Activated CD4-positive, alpha-beta T cell treated with anti-CD3 and anti-CD28 coated beads for 36 hours (primary cell): ENCODE measurements around the gene OR6K2. TPM values are rescaled to one million over a fixed set of nuclear protein-coding genes. Genes with fewer than 3 reads are reported as not detected.
"Not testable (repeated sequence)": the region's sequence is repeated elsewhere in the genome, so short reads cannot be mapped to it uniquely, and the experiment has no call there.

Experiments
- ATAC-seq: fragments of 200-7000 bp; cut with Tn5 transposase; one replicate; pipeline ENCODE4 v1.10.0; 2021; ENCODE audit warnings: mild to moderate bottlenecking, moderate library complexity
- CTCF ChIA-PET: fragments of 350-600 bp; sonication (Branson Sonifier 250); formaldehyde crosslinking; loops from one replicate; lab custom pipeline; 2021; ENCODE audit warnings: antibody characterized with exemption; lab: Charles Lee
- POLR2A ChIA-PET: fragments of 350-600 bp; sonication (Branson Sonifier 250); formaldehyde crosslinking; loops from one replicate; lab custom pipeline; 2021; ENCODE audit warnings: antibody characterized with exemption, inconsistent platforms; lab: Charles Lee
- DNase-seq: peaks from one replicate; pipeline ENCODE4 v3.0.0-alpha.2; 2020
- H3K27ac Mint-ChIP-seq: one replicate; pipeline ENCODE4 v1.8.0; 2021; ENCODE audit warnings: mixed read lengths
- H3K27me3 Mint-ChIP-seq: one replicate; pipeline ENCODE4 v1.8.0; 2021; ENCODE audit warnings: mixed read lengths
- H3K36me3 Mint-ChIP-seq: one replicate; pipeline ENCODE4 v1.8.0; 2021; ENCODE audit warnings: low read depth, mixed read lengths
- H3K4me1 Mint-ChIP-seq: one replicate; pipeline ENCODE4 v1.8.0; 2021; ENCODE audit warnings: mixed read lengths
- H3K4me3 Mint-ChIP-seq: one replicate; pipeline ENCODE4 v1.8.0; 2021; ENCODE audit warnings: mild to moderate bottlenecking, moderate library complexity, mixed read lengths
- H3K9me3 Mint-ChIP-seq: one replicate; pipeline ENCODE4 v1.8.0; 2021; ENCODE audit warnings: low read depth, mixed read lengths
- intact Hi-C, 2 experiments: fragments of 100-400 bp; cut with DNase I in 1 of 2; cut with micrococcal nuclease in 1 of 2; formaldehyde crosslinking; loops; one replicate each; pipeline versions ENCODE4 v1.14.2 to v1.15.1; 2022 to 2024; cut with DNase I, micrococcal nuclease
- total RNA-seq, 2 experiments: library from RNA; stranded (reverse); gene quantifications; one replicate each; pipeline ENCODE4 v1.2.3, GENCODE V29; 2021

Gene OR6K2
- total RNA-seq, 2 experiments from 2014 or later, result not detected

DNA sequence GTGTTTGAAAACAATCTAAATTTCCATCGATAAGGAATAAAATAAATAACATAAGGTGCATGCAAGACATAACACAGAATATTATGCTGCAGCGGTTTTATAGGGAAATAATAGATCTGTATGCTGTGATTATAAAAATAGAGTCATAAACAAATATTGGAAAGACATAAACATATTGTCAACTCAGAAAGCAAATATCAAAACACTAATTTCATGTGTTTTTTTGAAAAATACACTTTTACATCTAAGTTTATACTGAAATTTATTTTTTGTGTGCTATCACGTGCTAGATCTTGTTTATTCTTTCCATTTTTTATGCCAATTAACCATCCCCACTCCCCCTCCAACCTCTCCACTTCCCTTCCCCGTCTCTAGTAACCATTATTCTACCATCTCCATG, 10.6 kb upstream of the OR6K2 start:
- Mint-ChIP-seq H3K9me3 (no peaks in the 10 kb centered on the region), H3K4me3 (no peak overlapping the region), H3K4me1 (no peaks in the 10 kb centered on the region), H3K27me3 (peaks cover 19% of the 10 kb centered on the region), H3K27ac (no peak overlapping the region), H3K36me3 (no peaks in the 10 kb centered on the region)
- intact Hi-C loops, result no loop called here
- DNase-seq (no peak), ATAC-seq (no peak)
- CTCF ChIA-PET, result no interaction called here
- POLR2A ChIA-PET, result no interaction called here

GRCh38 chr1:158706096-158706495, 5.6 kb upstream of the OR6K2 start:
- H3K9me3 Mint-ChIP-seq, result no peaks in the 10 kb centered on the region
- POLR2A ChIA-PET, result no interaction called here
- no peak overlapping the region for H3K4me3 Mint-ChIP-seq
- H3K4me1 Mint-ChIP-seq, result no peaks in the 10 kb centered on the region
- no peak for ATAC-seq
- no peak for DNase-seq
- no peaks in the 10 kb centered on the region for H3K36me3 Mint-ChIP-seq
- intact Hi-C loops, result no loop called here
- CTCF ChIA-PET, result no interaction called here
- H3K27ac Mint-ChIP-seq, result no peak overlapping the region
- H3K27me3 Mint-ChIP-seq, result peaks cover 5% of the 10 kb centered on the region

DNA sequence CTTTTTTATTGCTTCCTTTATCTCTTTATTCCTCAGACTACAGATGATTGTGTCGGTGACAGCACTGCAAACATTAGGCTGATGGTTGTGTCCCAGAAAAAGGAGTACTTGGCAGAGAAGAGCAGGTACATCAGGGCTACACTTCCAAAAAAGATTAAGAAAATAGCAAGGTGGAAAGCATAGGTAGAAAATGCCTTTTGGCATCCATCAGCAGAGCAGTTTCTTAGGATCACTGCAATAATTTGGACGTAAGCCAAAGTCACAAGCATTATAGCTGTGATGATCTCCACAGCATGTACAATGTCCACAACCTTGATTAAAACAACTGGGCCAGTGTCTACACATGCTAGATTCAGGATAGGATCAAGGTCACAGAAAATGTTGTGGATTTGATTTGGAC, 5.9 kb downstream of the OR6K2 start:
- no peak for ATAC-seq
- POLR2A ChIA-PET, result no interaction called here
- no peak for DNase-seq
- no peaks in the 10 kb centered on the region for H3K36me3 Mint-ChIP-seq
- no peak overlapping the region for H3K27ac Mint-ChIP-seq
- H3K4me3 Mint-ChIP-seq, result no peak overlapping the region
- intact Hi-C loops, result no loop called here
- H3K27me3 Mint-ChIP-seq, result peaks cover 7% of the 10 kb centered on the region
- H3K9me3 Mint-ChIP-seq, result no peaks in the 10 kb centered on the region
- CTCF ChIA-PET, result no interaction called here
- H3K4me1 Mint-ChIP-seq, result no peaks in the 10 kb centered on the region

DNA sequence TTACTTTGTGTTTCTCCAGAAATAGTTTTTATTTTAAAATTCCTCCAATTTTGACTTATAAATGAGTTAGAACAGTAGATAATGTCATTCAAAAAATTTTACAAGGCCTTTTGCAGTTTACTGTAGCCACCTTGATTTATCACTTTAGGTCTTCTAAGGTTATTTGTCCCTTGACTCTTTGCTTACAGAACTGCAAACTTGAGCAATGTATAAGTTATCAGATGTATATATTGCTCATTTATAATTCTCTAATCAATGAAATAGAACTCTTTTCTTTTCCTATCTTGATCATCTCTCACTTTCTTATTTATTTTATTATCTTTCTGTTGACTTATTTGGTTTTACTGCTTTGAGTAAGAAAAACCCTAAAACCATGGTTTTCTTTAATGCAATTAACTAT, 8.1 kb downstream of the OR6K2 start:
- ATAC-seq, result no peak
- no peaks in the 10 kb centered on the region for H3K4me1 Mint-ChIP-seq
- intact Hi-C loops, result no loop called here
- peaks cover 8% of the 10 kb centered on the region for H3K27me3 Mint-ChIP-seq
- H3K9me3 Mint-ChIP-seq, result peaks cover 2% of the 10 kb centered on the region
- H3K27ac Mint-ChIP-seq, result no peak overlapping the region
- H3K36me3 Mint-ChIP-seq, result no peaks in the 10 kb centered on the region
- DNase-seq, result no peak
- POLR2A ChIA-PET, result no interaction called here
- no peak overlapping the region for H3K4me3 Mint-ChIP-seq
- CTCF ChIA-PET, result no interaction called here

DNA sequence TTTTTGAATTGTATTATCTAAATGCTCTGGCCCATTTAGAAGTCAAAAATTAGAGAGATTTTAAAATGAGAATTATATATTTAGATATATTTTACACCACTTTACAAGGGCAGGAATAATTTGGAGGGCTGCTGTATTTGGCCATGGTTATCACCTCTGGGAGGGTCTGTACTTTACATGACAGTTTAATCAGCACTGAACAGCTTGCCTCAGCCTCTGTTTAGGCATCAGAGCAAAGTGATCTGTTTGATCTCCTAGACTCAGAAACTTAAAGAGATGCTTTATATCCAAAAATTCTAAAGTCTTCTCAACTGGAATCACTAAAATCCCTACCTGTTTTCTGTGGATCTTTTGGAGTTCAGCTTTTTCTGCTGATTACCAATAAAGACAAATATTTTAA, 8.5 kb downstream of the OR6K2 start:
- ATAC-seq (no peak), DNase-seq (no peak)
- Mint-ChIP-seq H3K4me1 (no peaks in the 10 kb centered on the region), H3K27me3 (peaks cover 10% of the 10 kb centered on the region), H3K4me3 (no peak overlapping the region), H3K9me3 (peaks cover 2% of the 10 kb centered on the region), H3K36me3 (no peaks in the 10 kb centered on the region), H3K27ac (no peak overlapping the region)
- POLR2A ChIA-PET, result no interaction called here
- CTCF ChIA-PET, result no interaction called here
- intact Hi-C loops, result no loop called here

GRCh38 chr1:158691149-158691548, 9.3 kb downstream of the OR6K2 start:
- POLR2A ChIA-PET, H3K36me3 Mint-ChIP-seq, intact Hi-C loops, H3K4me1 Mint-ChIP-seq, H3K9me3 Mint-ChIP-seq, H3K27ac Mint-ChIP-seq, ATAC-seq, DNase-seq, CTCF ChIA-PET, H3K4me3 Mint-ChIP-seq: not testable (repeated sequence)
- peaks cover 10% of the 10 kb centered on the region for H3K27me3 Mint-ChIP-seq

DNA sequence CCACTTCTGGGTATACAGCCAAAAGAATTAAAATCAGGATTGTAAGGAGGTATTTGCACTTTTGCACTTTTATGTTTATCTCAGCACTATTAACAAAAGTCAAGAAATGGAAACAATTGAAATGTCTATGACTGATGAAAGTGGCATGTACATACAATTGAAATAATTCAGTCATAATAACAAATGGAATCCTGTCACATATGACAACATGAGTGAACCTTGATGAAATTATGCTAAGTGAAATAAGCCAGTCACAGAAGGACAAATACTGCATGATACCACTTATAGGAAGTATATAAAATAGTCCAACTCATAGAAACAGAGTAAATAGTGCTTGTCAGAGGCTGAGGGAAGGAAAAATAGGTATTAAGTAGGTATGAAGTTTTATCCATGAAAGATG, 10.6 kb downstream of the OR6K2 start:
- ATAC-seq, result no peak
- ChIA-PET CTCF (interaction anchor here (0.7 kb wide), 1 partner anchor 207 kb away, joined by 3 read pairs; no protein-coding TSS in a partner anchor), POLR2A (no interaction called here)

DNA sequence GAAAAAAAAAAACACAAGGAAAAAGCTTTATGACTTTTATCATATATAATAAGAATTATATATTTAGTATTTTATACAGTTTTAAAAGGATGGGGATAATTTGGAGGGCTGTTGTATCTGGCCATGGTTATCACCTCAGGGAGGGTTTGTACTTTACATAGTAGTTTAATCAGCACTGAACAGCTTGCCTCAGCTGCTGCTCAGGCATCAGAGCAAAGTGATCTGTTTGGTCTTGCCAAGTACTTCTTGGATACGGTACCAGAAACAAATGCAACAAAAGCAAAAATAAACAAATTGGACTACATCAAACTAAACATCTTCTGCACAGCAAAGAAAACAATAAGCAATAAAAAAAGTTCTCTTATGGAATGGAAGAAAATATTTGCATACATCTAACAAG, 11.3 kb downstream of the OR6K2 start:
- no peaks in the 10 kb centered on the region for H3K4me1 Mint-ChIP-seq
- no peak for ATAC-seq
- H3K27me3 Mint-ChIP-seq, result peaks cover 11% of the 10 kb centered on the region
- H3K27ac Mint-ChIP-seq, result no peak overlapping the region
- CTCF ChIA-PET, result interaction anchor here (0.7 kb wide), 1 partner anchor 206 kb away, joined by 3 read pairs; no protein-coding TSS in a partner anchor
- H3K9me3 Mint-ChIP-seq, result peaks cover 2% of the 10 kb centered on the region
- POLR2A ChIA-PET, result no interaction called here
- no peak overlapping the region for H3K4me3 Mint-ChIP-seq
- no peak for DNase-seq
- intact Hi-C loops, result no loop called here
- no peaks in the 10 kb centered on the region for H3K36me3 Mint-ChIP-seq

More for the DNA sequence above, 10.6 kb downstream of the OR6K2 start:
- intact Hi-C loops, result no loop called here
- H3K36me3 Mint-ChIP-seq, result no peaks in the 10 kb centered on the region
- H3K4me1 Mint-ChIP-seq, result no peaks in the 10 kb centered on the region
- H3K27ac Mint-ChIP-seq, result no peak overlapping the region
- no peak for DNase-seq
- H3K27me3 Mint-ChIP-seq, result peaks cover 10% of the 10 kb centered on the region
- no peak overlapping the region for H3K4me3 Mint-ChIP-seq
- peaks cover 2% of the 10 kb centered on the region for H3K9me3 Mint-ChIP-seq

DNA sequence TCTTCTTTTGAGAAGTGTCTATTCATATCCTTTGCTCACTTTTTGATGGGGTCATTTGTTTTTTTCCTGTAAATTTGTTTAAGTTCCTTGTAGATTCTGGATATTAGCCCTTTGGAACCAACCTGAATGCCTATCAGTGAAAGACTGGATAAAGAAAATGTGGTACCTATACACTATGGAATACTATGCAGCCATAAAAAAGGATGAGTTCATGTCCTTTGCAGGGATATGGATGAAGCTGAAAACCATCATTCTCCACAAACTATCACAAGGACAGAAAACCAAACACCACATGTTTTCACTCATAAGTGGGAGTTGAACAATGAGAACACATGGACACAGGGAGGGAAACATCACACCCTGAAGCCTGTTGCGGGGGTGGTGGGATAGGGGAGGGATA, 12.1 kb downstream of the OR6K2 start:
- POLR2A ChIA-PET, H3K4me1 Mint-ChIP-seq, CTCF ChIA-PET, DNase-seq, H3K27ac Mint-ChIP-seq, H3K9me3 Mint-ChIP-seq, intact Hi-C loops, ATAC-seq, H3K36me3 Mint-ChIP-seq, H3K4me3 Mint-ChIP-seq: not testable (repeated sequence)
- peaks cover 12% of the 10 kb centered on the region for H3K27me3 Mint-ChIP-seq

DNA sequence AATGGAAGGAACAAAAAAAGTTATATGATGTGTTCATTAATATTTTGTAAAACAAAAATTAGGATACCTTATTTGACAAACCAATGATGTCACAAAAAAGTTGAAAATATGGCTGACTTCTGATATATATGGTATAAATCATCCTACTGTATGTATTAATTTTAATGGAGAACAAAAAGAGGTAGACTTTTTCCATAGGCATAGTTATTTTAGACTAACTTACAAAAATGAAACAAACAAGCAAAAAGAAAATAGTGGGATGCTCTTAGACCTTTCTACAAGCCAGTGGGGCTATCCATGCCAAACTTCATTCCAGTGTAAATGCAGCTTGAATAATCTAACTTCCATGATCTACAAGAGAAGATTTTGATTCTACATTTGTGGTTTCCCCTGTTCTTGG, 13.4 kb downstream of the OR6K2 start:
- Mint-ChIP-seq H3K36me3 (no peaks in the 10 kb centered on the region), H3K27me3 (peaks cover 18% of the 10 kb centered on the region), H3K4me3 (no peak overlapping the region), H3K4me1 (no peaks in the 10 kb centered on the region), H3K9me3 (peaks cover 2% of the 10 kb centered on the region), H3K27ac (no peak overlapping the region)
- intact Hi-C loops, result no loop called here
- no peak for ATAC-seq
- ChIA-PET CTCF (no interaction called here), POLR2A (no interaction called here)
- DNase-seq, result no peak

GRCh38 chr1:158686111-158687009, 14.1 kb downstream of the OR6K2 start, which contains the start of gene SPTA1:
Gene SPTA1 (minus strand): TSS chr1:158686715. CDS start chr1:158686517, 198 bp downstream.
- DNase-seq (peak; percentile 6), ATAC-seq (no peak)
- intact Hi-C loops, result no loop called here
- no peak within 1 kb of the TSS for H3K4me3 Mint-ChIP-seq
- POLR2A ChIA-PET, result no interaction called here
- no peaks in the 10 kb centered on the region for H3K36me3 Mint-ChIP-seq
- H3K27ac Mint-ChIP-seq, result no peak within 1 kb of the TSS
- no peaks in the 10 kb centered on the region for H3K4me1 Mint-ChIP-seq
- H3K27me3 Mint-ChIP-seq, result peaks cover 18% of the 10 kb centered on the region
- CTCF ChIA-PET, result interaction anchor here (0.8 kb wide), 1 partner anchor 55 kb away, joined by 3 read pairs; no protein-coding TSS in a partner anchor
- H3K9me3 Mint-ChIP-seq, result peaks cover 2% of the 10 kb centered on the region

DNA sequence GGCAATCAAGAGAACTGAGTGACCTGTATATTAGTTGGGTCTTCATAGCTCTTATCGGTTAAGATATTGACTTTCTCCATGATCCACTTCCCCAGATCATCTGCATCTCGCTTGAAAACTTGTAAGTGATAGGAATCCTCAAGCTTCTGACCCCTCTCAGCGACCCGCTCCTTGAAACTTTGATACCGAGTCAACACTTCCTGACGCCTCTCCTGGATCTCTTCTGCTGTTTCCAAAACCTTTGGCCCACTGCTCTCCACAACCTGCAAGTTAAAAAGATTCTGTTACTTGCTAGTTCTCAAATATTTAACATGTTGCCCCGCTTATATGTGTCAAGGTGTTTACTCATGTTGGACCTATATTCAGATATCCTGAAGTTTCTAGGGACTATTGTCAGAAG, 15.4 kb downstream of the OR6K2 start:
- no peak overlapping the region for H3K27ac Mint-ChIP-seq
- H3K36me3 Mint-ChIP-seq, result no peaks in the 10 kb centered on the region
- intact Hi-C loops, result no loop called here
- peaks cover 18% of the 10 kb centered on the region for H3K27me3 Mint-ChIP-seq
- ChIA-PET CTCF (interaction anchor here (0.8 kb wide), 1 partner anchor 54 kb away, joined by 3 read pairs; no protein-coding TSS in a partner anchor), POLR2A (no interaction called here)
- no peak for ATAC-seq
- H3K4me3 Mint-ChIP-seq, result no peak overlapping the region
- no peaks in the 10 kb centered on the region for H3K4me1 Mint-ChIP-seq
- peaks cover 2% of the 10 kb centered on the region for H3K9me3 Mint-ChIP-seq
- DNase-seq, result no peak
